GM18517 (cell line): ENCODE measurements around the gene DDX51.
"Not testable (repeated sequence)": the region's sequence is repeated elsewhere in the genome, so short reads cannot be mapped to it uniquely, and the experiment has no call there.

Source experiments
- ATAC-seq: cut with Tn5 transposase; IDR thresholded peaks from one replicate; pipeline ENCODE4 v1.9.1; 2021; ENCODE audit warnings: mild to moderate bottlenecking, moderate library complexity; ENCODE audit not compliant: unreplicated experiment

Gene DDX51

GRCh38 chr12:132154941-132155770 is 11.0 kb upstream of the DDX51 start:
- ATAC-seq: no peak

DNA sequence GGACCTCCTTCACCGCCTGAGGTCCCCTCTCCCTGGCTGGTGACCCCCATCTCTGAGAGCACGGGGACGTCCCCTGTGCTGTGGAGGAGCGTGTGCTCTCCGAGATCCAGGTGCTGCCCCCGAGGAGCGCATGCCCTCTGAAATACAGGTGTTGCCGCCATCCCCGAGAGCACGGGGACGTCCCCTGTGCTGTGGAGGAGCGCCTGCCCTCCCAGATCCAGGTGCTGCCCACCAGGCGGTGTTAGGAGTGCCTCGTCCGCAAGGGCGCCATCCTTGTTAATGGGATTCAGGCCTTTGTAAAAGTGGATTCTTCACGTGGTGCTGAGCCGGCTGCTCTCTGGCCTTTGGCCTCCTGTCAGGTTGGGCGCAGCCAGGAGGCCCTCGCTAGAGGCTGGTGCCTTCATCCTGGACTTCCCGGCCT is 10.2 kb upstream of the DDX51 start:
- ATAC-seq: no peak

GRCh38 chr12:132153501-132154340 is 9.6 kb upstream of the DDX51 start:
- no peak for ATAC-seq

DNA sequence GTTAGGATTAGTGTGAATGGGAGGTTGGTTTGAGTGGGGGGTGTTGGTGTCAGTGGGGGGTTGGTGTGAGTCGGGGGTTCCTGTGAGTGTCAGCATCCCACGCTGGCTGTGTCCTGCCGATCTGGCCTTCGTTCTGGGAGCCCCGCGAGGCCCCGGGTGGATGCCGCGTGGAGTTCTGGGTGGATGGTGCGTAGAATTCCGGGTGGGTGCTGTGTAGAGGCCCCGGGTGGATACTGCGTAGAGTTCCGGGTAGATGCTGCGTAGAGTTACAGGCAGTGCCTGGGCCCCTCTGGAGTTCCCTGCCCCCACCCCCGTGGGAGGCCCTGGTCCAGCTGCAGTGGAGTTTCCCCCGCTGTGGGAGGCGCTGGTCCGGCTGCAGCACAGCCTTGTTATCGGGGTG is 8.8 kb upstream of the DDX51 start:
- ATAC-seq: no peak

DNA sequence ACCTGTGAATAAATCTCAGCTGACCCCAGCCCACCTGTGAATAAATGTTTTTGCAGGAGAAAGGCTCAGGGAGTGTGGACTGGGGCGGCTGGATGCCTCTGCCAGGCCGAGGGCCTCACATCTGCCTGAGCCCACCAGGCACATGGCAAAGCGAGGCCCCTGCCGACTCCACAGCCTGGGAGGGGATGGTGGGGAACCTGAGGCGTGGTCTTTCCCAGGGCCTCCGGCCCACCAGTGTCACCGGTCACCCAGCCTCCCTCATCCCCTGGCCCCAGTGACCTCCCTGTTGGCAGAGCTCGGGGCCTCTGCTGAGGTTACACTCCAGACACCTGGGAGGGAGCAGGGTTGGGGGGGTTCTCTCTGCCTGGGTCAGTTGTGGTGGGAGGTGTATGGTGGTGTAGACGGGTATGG is 8.3 kb upstream of the DDX51 start:
- ATAC-seq: no peak

- ATAC-seq: no peak
Measured at GRCh38 chr12:132151766-132152410, 7.8 kb upstream of the DDX51 start.

GRCh38 chr12:132151145-132151765 is 7.1 kb upstream of the DDX51 start:
- ATAC-seq: no peak

DNA sequence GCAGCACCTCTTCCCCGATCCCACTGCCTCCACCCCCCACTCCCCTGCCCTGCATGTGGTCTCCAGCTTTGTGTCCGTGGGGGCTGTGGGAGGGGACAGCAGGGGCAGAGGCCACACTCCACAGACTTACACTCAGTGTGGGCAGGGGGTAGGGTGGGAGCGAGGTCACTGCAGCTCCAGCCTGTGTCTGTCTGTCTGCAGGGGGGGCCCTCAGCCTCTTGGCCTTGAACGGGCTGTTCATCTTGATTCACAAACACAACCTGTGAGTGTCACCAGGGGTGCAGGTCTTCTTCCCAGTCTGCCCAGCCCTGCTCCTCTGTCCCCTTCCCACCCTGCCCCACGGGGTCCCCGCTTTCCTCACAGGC is 6.6 kb upstream of the DDX51 start:
- no peak for ATAC-seq

- not testable (repeated sequence) for ATAC-seq
Measured at GRCh38 chr12:132149526-132149925, 5.4 kb upstream of the DDX51 start.

DNA sequence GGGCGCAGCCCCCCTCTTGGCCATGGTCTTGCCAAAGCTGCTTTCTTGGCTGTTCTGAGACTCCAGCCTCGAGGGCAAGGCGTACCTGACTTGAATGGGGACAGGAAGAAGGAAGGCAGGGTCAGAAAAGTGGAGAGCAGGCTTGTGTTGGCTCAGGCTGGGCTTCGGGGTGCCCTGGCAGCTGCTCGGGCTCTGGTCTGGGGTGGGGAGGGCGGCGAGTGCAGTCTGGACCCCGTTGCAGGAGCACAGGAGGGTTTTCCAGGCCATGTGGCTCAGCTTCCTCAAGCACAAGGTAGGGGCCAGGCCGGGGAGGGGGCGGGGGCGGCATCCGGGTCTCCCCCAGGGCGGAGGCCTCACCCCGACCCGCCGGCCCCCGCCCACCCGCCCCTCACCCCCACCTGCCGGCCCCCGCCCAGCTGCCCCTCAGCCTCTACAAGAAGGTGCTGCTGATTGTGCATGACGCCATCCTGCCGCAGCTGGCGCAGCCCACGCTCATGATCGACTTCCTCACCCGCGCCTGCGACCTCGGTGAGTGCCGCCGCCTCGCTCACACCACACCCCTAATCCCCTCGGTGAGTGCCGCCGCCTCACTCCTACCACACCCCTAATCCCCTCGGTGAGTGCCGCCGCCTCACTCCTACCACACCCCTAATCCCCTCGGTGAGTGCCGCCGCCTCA is 4.4 kb upstream of the DDX51 start:
- ATAC-seq: no peak

DNA sequence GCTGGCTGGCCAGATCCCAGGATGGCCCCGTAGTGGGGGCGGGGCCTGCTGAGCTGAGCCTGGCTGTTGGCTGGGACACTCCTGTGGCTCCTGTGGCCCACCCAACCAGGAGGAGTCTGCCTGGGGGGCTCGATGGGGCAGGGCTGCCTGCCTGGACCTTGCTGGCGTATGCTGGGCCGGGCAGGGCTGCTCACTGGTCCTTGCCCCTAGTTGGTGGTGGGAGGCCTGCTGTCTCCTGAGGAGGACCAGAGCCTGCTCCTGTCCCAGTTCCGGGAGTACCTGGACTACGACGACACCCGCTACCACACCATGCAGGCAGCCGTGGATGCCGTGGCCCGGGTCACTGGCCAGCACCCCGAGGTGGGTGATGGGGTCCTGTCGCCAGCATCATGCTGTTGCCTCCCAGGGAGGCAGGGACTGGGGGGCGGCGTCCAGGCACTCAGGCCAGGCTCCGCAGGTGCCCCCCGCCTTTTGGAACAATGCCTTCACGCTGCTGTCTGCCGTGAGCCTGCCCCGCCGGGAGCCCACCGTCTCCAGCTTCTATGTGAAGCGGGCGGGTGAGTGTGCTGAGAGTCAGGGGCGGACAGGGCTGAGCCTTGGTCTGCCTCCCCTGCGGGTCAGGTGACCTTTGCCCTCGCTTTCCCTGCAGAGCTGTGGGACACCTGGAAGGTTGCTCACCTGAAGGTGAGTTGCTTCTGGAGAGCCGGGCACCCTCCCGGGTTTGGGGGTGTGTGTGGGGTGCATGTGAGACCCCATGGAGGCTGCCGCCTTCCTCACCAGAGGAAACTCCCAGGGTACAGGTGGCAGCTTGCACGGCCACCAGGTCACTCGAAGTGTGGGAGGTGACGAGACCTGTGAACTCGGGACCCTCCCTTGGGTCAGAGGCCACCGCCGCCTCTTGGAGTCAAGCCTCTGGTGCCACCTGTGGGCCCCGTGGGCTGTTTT is 3.6 kb upstream of the DDX51 start:
- no peak for ATAC-seq

GRCh38 chr12:132146772-132147422 is 2.8 kb upstream of the DDX51 start:
- ATAC-seq: no peak

GRCh38 chr12:132146098-132146497 is 2.0 kb upstream of the DDX51 start:
- ATAC-seq: no peak

DNA sequence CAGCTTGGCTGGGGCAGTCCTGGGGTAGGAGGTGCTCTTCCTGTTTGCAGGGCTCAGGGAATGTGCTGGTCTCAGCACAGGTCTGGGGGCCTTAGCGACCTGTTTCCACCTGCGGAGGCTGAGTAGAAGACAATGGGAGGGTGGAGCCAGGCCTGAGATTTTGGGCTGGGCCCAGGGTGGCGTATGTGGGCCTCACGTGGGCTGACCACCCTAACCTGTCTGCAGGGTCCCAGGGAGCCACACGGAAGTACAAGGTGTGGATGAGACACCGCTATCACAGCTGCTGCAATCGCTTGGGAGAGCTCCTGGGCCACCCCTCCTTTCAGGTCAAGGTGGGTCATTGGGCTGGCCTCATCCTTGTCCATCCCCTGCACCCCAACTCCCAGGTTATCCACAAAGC is 1.2 kb upstream of the DDX51 start:
- ATAC-seq: no peak

DNA sequence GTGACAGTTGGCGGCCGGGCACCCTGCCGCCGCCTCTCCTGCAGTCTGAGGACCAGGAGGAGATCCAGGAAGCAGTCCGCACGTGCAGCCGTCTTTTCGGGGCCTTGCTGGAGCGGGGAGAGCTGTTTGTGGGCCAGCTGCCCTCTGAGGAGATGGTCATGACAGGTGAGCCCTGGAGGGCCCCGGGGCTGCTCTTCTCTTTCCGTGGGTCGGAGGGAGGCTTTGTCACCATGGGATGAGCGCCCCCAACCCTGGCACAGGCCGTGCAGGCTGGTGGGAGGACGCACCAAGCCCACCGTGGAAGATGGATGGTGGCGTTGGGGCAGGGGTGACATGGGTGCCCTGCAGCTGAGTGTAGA is 670 bp upstream of the DDX51 start:
- no peak for ATAC-seq

DNA sequence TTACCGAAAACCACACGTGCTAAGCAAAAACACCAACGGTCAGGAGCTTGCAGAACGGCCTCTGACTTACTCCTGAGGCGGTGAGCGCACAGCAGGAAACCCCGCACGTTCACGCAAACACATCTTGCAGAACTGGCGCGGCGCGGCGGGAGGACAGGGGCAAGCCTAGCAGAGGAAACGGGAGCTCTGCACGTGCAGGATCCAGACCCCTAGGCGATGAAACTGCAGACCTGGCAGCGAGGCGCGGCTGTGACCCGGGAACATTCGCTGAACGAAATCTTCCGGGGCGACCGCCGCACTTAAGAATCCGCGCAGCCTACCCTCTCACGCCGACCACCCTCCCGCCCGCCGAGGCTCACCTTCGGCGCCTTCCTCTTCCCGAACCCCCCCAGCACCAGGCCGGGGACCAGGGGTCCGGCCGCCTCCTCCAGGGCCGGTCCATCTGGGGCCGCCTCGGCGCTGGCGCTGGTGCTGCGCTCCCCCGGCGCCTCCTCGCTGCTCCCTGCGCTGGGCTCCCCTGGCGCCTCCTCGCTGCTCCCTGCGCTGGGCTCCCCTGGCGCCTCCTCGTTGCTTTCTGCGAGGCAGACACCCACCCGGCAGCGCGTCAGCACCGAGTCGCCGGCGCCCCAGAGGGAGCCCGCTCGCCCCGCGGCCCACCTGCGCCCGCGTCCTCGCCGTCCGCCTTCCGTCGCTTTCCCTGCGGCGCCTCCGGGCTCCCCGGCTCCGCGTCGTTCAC is 615 bp downstream of the DDX51 start:
- ATAC-seq: peak; percentile 22

DNA sequence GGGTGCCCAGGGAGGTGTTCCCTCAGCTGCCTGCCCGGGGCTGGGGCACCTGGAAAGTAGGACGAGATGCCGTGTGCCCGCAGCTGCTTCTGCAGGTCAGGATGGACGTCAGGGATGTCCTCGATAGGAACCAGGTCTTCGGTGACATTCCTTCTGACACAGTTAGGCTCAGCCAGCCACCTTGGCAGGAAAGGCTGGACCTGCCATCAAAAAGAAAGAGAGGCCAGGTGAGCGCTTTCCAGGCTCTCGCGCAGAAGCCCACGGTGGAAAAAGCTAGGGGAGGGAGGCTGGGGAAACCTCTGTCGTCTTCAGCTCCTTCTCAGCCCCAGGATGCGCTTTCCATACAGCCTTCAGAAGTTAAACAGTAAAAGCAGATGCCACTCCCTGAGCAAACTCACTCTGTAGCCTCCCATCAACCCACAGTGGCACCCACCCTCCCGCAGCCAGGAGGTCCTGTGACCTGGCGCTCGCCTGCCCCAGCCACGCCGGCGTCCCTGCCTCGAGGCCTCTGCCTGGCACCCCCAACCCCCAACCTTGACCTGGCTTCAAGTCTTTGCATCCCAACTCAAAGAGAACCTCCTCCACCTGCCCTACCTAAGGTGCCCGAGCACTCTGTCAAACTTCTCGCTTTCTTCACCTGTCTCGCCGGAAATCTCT is 1.3 kb downstream of the DDX51 start:
- no peak for ATAC-seq
